ENCODE results near the gene CCDC185.

The CCDC185 gene

GRCh38 chr1:223393275-223394214, at the start of gene CCDC185:
Gene CCDC185, plus strand, starts transcription at chr1:223393415. Its CDS starts 61 bp downstream, at chr1:223393476.
- no peak for DNase-seq

DNA sequence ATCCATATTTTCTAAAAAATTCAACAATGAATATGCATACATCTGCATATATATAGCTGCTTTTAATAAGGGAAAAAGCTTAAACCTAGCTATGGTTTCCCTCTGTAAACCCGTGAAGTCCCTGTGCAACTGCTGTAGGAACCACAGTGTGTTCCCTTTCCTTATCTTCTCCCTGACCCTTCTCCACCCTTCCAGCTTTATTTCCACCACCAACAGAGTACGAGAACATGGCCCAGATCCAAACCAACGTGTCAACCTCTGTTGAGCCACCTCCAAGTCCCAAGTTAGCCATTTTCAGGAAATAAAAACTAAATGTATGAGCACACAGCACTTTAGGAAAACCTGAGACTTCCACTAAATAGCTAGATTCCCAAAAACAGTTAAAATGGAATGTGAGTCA, 49.5 kb upstream of the CCDC185 start:
- no peak for DNase-seq

DNA sequence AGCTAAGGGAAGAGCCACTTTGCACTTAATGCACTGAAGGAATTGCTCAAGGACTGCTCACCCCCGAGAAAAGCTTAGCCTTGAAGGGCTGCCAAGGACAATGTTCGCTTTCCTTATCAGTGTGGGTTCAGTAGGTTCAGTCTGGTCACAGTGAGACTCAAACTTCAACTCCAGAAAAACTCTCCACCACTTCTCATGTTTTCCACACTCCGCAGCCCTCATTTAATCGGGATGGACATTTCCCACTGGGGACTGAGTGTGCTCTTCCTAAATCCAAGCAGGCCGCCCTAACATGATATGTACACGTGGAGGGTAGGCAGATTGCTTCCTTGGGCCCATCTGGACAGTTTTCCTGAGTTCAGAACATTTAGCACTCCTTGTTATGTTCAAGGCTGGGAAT, 48.7 kb upstream of the CCDC185 start:
- DNase-seq = no peak

DNA sequence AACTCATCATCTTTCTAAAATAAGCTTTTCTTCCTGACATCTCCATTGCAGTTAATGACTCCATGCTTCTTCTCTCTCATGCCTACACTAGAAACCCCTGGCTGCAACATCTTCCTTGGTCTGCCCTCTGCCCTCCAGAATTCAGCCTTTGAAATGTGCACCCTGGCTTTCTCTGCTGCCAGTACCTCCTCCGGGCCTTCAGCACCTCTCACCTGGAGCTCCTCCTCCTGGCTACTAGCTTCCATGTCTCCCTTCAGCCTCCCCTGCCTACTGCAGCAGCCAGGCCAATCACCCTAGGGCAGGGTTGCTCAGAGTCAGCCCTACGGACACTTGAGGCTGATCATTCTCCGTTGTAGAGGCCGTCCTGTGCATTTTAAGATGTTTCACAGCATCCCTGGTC, 47.5 kb upstream of the CCDC185 start:
- DNase-seq = no peak

GRCh38 chr1:223346311-223346710, 46.9 kb upstream of the CCDC185 start:
- no peak for DNase-seq

DNA sequence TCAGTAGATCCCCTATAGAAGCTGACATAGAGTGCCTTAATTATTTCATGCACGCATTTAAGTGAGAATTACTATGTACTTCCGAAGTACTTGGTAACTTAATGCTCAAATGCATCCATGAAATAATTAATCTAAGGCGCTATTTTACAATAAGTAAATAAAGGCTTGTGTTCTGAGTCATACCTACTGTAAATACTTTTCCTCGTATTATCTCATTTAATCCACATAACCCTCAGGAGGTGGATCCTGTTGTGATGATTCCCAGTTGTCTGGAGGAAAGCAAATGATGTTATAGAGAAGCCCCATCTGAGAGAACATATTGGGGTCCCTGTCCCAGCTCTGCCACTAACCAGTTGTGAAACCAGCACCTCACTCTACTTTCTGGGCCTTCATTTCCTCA, 45.6 kb upstream of the CCDC185 start:
- no peak for DNase-seq

GRCh38 chr1:223348439-223348838, 44.8 kb upstream of the CCDC185 start:
- DNase-seq = no peak

DNA sequence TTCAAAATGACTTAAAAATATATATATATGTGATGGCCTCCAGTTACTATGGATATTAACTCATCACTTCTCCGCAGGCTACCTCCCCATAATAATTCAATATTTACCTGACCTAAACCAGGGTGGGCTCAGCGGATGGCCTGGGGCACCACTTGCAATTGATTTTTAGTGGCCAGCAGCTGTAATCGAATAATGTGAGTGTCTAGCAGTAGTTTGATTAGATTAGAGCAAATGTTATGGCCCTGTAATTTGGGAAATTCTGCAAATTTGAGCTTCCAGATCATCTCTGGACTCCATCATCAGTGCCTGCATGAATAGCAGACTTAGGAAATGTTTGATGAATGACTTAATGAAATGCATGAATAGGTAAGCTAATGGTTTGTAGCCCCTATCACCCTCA, 44.0 kb upstream of the CCDC185 start:
- DNase-seq = no peak

DNA sequence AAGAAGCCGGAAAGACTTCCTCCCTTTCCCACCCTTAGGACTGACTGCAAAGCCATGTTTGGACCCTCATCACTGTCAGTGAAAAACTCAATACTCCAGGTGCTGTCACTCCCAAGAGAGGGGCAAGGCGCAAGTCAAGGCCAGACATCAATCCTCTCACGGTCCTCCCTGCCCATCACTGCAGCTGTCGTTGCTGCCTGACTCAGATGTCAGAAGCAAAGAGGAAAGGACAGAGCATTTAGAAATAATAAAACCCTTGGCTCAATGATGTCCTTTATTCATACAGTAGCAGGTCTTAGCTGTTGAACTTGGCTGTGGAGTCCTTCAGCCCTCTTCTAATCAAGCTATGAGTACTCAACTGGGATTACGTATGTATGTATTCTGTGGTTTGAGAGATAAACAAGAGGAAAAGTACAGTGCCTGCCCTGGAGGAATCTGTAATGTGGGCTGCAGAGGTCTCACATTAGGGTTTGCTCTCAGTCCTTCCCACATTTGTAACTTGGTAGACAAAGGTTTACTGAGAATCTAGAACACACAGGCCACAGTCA, 42.8 kb upstream of the CCDC185 start:
- DNase-seq = no peak

GRCh38 chr1:223352944-223353343, 40.3 kb upstream of the CCDC185 start:
- DNase-seq = no peak

- DNase-seq = no peak
Measured at GRCh38 chr1:223353939-223354338, 39.3 kb upstream of the CCDC185 start.

- no peak for DNase-seq
Measured at GRCh38 chr1:223355699-223356098, 37.5 kb upstream of the CCDC185 start.

DNA sequence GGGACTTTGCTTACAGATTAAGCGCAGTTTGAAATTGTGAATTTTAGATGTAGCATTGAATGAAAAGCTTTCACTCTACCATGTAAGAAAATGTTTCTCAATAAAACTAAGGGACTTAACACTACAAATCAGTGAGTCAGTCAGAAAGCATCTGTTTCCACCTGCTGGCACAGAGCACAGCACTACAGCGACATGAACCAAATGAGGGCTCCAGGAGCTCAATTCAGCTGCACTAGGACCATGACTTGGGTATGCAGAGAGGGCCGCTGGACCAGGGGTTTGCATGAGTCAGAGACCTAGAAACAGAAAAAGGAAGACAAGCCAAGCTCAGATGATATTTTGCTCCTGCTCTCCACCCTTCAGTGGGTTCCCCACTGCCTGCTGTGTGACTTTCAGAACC, 34.4 kb upstream of the CCDC185 start:
- no peak for DNase-seq

GRCh38 chr1:223363057-223363855, 30.0 kb upstream of the CCDC185 start:
- no peak for DNase-seq

DNA sequence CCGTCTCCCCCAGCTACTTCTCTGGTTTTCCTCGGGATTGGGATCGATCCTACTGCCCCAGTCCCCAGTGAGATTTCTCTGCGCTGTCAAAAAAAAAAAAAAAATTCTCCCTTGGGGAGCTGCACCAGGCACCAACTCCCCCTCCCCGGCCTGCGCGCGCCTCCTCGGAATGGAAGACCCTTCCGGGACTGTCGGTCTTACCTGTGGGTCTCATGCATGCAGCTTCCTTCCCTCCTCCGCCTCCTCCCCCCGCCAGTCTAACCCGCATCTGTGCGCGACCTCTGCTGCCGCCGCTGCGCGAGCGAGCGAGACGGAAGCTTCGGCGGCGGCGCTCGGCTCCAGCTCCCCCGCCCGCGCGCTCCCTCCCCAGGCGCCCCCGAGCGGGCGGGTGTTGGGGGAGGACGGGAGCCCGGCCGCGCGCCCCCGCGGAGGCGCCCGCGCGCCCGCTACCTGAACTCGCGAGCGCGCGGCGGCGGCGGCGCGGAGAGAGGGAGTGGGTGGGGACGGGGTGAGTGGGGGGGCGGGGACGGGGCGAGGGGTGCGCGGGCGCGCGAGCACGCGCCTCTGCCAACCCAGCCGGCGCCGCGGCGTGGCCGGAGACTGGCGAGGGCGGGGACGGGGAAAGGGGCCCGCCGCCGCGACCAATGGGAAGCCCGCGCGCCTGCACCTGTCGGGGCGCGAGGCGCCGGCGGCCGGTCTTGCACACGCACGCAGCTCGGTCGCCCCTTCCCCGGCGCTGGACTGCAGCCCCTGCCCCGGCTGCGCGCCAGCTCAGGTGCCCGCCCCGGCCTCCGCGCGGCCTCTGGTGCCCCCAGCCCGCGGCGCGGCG, 29.1 kb upstream of the CCDC185 start, which contains the start of gene SUSD4:
Gene SUSD4 (minus strand): TSS at position 321 of the 829 bp plus-strand sequence. CDS start 751 bp downstream, outside the sequence.
- DNase-seq = peak; percentile 69

DNA sequence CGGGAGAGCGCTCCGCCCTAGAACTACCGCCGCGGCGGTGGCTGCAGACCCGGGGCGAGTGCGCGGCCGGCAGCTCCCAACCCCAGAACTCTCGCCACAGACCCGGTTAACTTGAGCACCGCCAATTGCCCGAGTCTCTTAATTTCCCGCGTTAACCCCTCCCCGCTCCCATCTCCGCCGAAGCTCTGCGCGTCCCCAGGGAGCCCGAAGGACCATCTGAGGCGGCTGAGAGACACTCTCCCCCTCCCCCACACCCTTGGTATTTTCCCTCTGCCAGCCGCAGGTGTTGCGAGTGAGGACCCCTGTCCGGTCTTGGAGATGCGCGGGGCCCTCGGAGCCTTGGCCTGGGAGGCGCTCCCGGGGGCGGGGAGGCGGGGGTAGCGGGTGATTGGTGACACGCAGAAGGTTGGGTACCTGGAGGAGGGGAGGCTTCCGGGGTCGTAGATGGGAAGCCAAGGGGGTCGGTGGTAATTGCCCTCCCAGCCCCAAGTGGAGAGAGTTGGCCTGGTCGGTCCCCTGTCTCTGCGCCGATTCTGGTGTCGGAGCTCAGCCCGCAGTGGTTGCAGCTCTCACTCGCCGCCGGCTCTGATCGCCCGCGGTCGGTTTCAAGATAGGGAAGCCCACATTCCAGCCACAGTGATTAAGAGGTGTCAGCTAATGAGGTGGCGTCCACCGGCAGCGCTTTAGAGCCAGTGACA, 28.4 kb upstream of the CCDC185 start:
- no peak for DNase-seq

DNA sequence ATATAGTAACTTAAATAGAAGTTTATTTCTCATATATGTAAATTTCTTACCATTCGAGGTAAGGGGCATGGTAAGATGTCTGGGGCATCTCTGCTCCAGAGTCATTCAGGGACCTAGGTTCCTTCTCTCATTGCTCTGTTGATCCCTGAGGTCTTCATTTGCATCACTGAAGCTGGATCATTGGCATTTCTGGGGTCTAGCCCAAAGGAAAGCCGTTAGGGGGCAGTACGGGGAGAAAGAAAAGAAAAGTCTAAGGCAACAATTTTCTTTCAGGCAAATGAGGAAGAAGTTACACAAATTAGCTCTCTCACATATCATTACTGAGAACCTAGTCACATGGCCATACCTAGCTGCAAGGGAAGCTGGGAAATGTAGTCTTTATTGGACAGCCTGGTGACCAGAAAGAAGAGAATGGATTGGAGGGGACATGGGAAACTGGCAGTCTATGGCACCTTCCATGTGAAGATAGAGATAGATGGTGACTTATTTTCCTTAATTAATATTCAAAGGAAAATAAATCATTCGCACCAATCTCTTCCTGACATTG, 19.1 kb upstream of the CCDC185 start:
- no peak for DNase-seq

DNA sequence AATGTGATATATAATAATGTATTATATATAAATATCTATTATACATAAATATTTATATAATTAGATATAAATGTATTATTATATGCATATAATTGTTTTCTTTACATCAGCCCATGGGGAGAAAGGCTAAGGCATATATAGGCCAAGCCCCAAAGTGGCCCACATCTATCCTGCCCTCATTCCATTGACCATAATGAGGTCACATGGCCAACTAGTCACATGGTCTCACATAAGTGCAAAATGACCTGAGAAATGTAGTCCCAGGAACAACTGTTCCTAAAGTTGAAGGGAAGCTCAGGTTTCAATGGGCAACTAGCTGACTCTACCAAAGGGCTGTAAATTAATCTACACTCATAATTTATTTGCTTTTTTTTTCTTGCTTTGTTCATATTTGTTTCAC, 14.5 kb upstream of the CCDC185 start:
- no peak for DNase-seq

GRCh38 chr1:223386013-223386412, 7.2 kb upstream of the CCDC185 start:
- DNase-seq = no peak

GRCh38 chr1:223390618-223391017, 2.6 kb upstream of the CCDC185 start:
- DNase-seq = no peak

GRCh38 chr1:223394242-223394641, 1.0 kb downstream of the CCDC185 start:
- DNase-seq = no peak

- no peak for DNase-seq
Measured at GRCh38 chr1:223394706-223395105, 1.5 kb downstream of the CCDC185 start.
